ENCODE data around the gene DCDC2B. TPM values are rescaled to one million over a fixed set of nuclear protein-coding genes. Genes with fewer than 3 reads are reported as not detected.
A peak's percentile ranks its signal among the peaks of the same experiment; 100 is the strongest.

Gene DCDC2B
- total RNA-seq, 2 donors from 2014 or later, result not detected

- 0 to 1% methylated on average over 18 to 46 of the region's 46 CpGs for WGBS, 2 experiments (ENCODE audit: insufficient coverage in 1 of 2, insufficient read length in 1 of 2)
- Histone ChIP-seq H3K9ac (ENCODE audit: extremely low read depth, low read length, poor library complexity, severe bottlenecking) (peak within 1 kb of the TSS; percentile 93), H3K36me3 (ENCODE audit: control insufficient read depth, insufficient read depth, low read length) (peaks cover 44% of the 10 kb centered on the region), H3K27ac (ENCODE audit: low read depth, low read length) (peak within 1 kb of the TSS; percentile 65), H3K4me3 (ENCODE audit: low read length) (peak within 1 kb of the TSS; percentile 98), H3K4me1 (ENCODE audit: control insufficient read depth, insufficient read depth, low read length) (no peaks in the 10 kb centered on the region), H3K27me3 (ENCODE audit: control insufficient read depth, insufficient read depth, low read length, poor library complexity, severe bottlenecking) (no peaks in the 10 kb centered on the region), H3K9me3 (ENCODE audit: control insufficient read depth, low read length) (no peaks in the 10 kb centered on the region)
- TF ChIP-seq CTCF (conservative IDR thresholded peaks at IDR 0.05), result no peak
- Mint-ChIP-seq H3K9me3 (no peaks in the 10 kb centered on the region), H3K27ac (peak within 1 kb of the TSS; percentile 97), H3K27me3 (ENCODE audit: insufficient read depth) (no peaks in the 10 kb centered on the region), H3K4me1 (peaks cover 9% of the 10 kb centered on the region), H3K4me3 (peak within 1 kb of the TSS; percentile 97), H3K36me3 (ENCODE audit: low read depth) (peaks cover 39% of the 10 kb centered on the region)
- DNase-seq, result peak; percentile 97
Measured at GRCh38 chr1:32221980-32222755, 13.3 kb downstream of the DCDC2B start, which contains the start of the genes EIF3I and TMEM234. Gene EIF3I (plus strand): TSS chr1:32222407. CDS start chr1:32222442, 35 bp downstream. Gene TMEM234 (minus strand): TSS chr1:32222353. CDS start chr1:32222322, 31 bp downstream.

- H3K4me3 ChIP-seq (ENCODE audit: low read length), result peak overlapping the region; percentile 98
- WGBS, 2 experiments (ENCODE audit: insufficient coverage in 1 of 2, insufficient read length in 1 of 2), result 98 to 100% methylated on average over 3 of the region's 3 CpGs
- H3K27ac ChIP-seq (ENCODE audit: low read depth, low read length), result no peak overlapping the region
Measured at GRCh38 chr1:32223683-32224082, 14.8 kb downstream of the DCDC2B start.

GRCh38 chr1:32224285-32224684, 15.4 kb downstream of the DCDC2B start:
- peaks cover 56% of the 10 kb centered on the region for H3K36me3 ChIP-seq (ENCODE audit: control insufficient read depth, insufficient read depth, low read length)
- Mint-ChIP-seq H3K27me3 (ENCODE audit: insufficient read depth) (no peaks in the 10 kb centered on the region), H3K4me1 (peaks cover 9% of the 10 kb centered on the region), H3K4me3 (peak overlapping the region; percentile 97), H3K36me3 (ENCODE audit: low read depth) (peaks cover 52% of the 10 kb centered on the region), H3K9me3 (no peaks in the 10 kb centered on the region), H3K27ac (no peak overlapping the region)
- H3K9me3 ChIP-seq (ENCODE audit: control insufficient read depth, low read length), result no peaks in the 10 kb centered on the region
- no peak for DNase-seq
- H3K27ac ChIP-seq (ENCODE audit: low read depth, low read length), result no peak overlapping the region
- no peaks in the 10 kb centered on the region for H3K4me1 ChIP-seq (ENCODE audit: control insufficient read depth, insufficient read depth, low read length)
- H3K9ac ChIP-seq (ENCODE audit: extremely low read depth, low read length, poor library complexity, severe bottlenecking), result no peak overlapping the region
- H3K27me3 ChIP-seq (ENCODE audit: control insufficient read depth, insufficient read depth, low read length, poor library complexity, severe bottlenecking), result no peaks in the 10 kb centered on the region
- no peak for TF ChIP-seq CTCF (conservative IDR thresholded peaks at IDR 0.05)
- no peak overlapping the region for H3K4me3 ChIP-seq (ENCODE audit: low read length)
- WGBS, 2 experiments (ENCODE audit: insufficient coverage in 1 of 2, insufficient read length in 1 of 2), result 90 to 95% methylated on average over 3 to 4 of the region's 4 CpGs

More at GRCh38 chr1:32223683-32224082, 14.8 kb downstream of the DCDC2B start:
- H3K27me3 ChIP-seq (ENCODE audit: control insufficient read depth, insufficient read depth, low read length, poor library complexity, severe bottlenecking), result no peaks in the 10 kb centered on the region
- peaks cover 9% of the 10 kb centered on the region for H3K4me1 Mint-ChIP-seq
- H3K9me3 Mint-ChIP-seq, result no peaks in the 10 kb centered on the region
- DNase-seq, result no peak
- no peaks in the 10 kb centered on the region for H3K27me3 Mint-ChIP-seq (ENCODE audit: insufficient read depth)
- peaks cover 50% of the 10 kb centered on the region for H3K36me3 Mint-ChIP-seq (ENCODE audit: low read depth)
- peak overlapping the region; percentile 97 for H3K4me3 Mint-ChIP-seq
- H3K4me1 ChIP-seq (ENCODE audit: control insufficient read depth, insufficient read depth, low read length), result no peaks in the 10 kb centered on the region
- H3K9ac ChIP-seq (ENCODE audit: extremely low read depth, low read length, poor library complexity, severe bottlenecking), result no peak overlapping the region
- H3K36me3 ChIP-seq (ENCODE audit: control insufficient read depth, insufficient read depth, low read length), result peaks cover 57% of the 10 kb centered on the region
- no peaks in the 10 kb centered on the region for H3K9me3 ChIP-seq (ENCODE audit: control insufficient read depth, low read length)
- peak overlapping the region; percentile 48 for H3K27ac Mint-ChIP-seq
- no peak for TF ChIP-seq CTCF (conservative IDR thresholded peaks at IDR 0.05)

Data from endodermal cell (in vitro differentiated cells).